CD14-positive monocyte (primary cell): ENCODE results near the gene METTL15. TPM values are rescaled to one million over a fixed set of nuclear protein-coding genes. Genes with fewer than 3 reads are reported as not detected.

Experiments used
- DNase-seq, 3 donors: peaks; one replicate each; pipeline ENCODE4 v3.0.0-alpha.2; 2011 to 2022
- H2AFZ ChIP-seq: 2 replicates; pipeline ENCODE4 v1.6.0; 2012; ENCODE audit warnings: mild to moderate bottlenecking, low read depth, low read length, inconsistent platforms; ENCODE audit not compliant: insufficient read depth, poor library complexity, severe bottlenecking
- H3K27ac ChIP-seq, 2 donors: 1 replicate in 1 of 2; 2 replicates in 1 of 2; pipeline ENCODE4 v1.5.1; 2012 to 2013; ENCODE audit warnings: low read length in 2 of 2, control low read depth in 1 of 2, inconsistent platforms in 1 of 2, low read depth in 1 of 2, mild to moderate bottlenecking in 1 of 2
- H3K27me3 ChIP-seq, 2 donors: one replicate each; pipeline versions ENCODE4 v1.6.0 to v1.6.1; 2011 to 2013; ENCODE audit warnings: low read length in 2 of 2; ENCODE audit not compliant: control insufficient read depth in 2 of 2, insufficient read depth in 2 of 2
- H3K36me3 ChIP-seq, 2 donors: replicated peaks in 1 of 2; 1 replicate in 1 of 2; 2 replicates in 1 of 2; pipeline versions ENCODE4 v1.5.1 to v1.6.1; 2012 to 2013; ENCODE audit warnings: low read length in 2 of 2, control low read depth in 1 of 2, inconsistent platforms in 1 of 2, mild to moderate bottlenecking in 1 of 2; ENCODE audit not compliant: insufficient read depth in 2 of 2, control insufficient read depth in 1 of 2
- H3K4me1 ChIP-seq, 2 donors: 1 replicate in 1 of 2; 2 replicates in 1 of 2; pipeline versions ENCODE4 v1.5.1 to v1.6.1; 2012 to 2013; ENCODE audit warnings: low read length in 2 of 2, control low read depth in 1 of 2, inconsistent platforms in 1 of 2, mild to moderate bottlenecking in 1 of 2, moderate library complexity in 1 of 2; ENCODE audit not compliant: insufficient read depth in 2 of 2, control insufficient read depth in 1 of 2
- H3K4me2 ChIP-seq: replicated peaks from 2 replicates; pipeline ENCODE3; 2012; ENCODE audit warnings: low read length, moderate library complexity, mild to moderate bottlenecking; ENCODE audit not compliant: poor library complexity, severe bottlenecking; ENCODE audit errors: extremely low read depth
- H3K4me3 ChIP-seq, 3 experiments: fragments of 200-600 bp in 1 of 3; sonication (generic) in 1 of 3; replicated peaks in 1 of 3; 1 replicate in 2 of 3; 2 replicates in 1 of 3; pipeline ENCODE4 v1.5.1; 2011 to 2013; ENCODE audit warnings: low read length in 3 of 3, mild to moderate bottlenecking in 3 of 3, control low read depth in 2 of 3, low read depth in 2 of 3, inconsistent platforms in 1 of 3, moderate library complexity in 1 of 3
- H3K79me2 ChIP-seq: 2 replicates; pipeline ENCODE4 v1.6.0; 2012; ENCODE audit warnings: mild to moderate bottlenecking, control low read depth, inconsistent platforms, low read length, moderate library complexity; ENCODE audit not compliant: insufficient read depth
- H3K9ac ChIP-seq: 2 replicates; pipeline ENCODE4 v1.6.0; 2017; ENCODE audit warnings: low read length, mild to moderate bottlenecking; ENCODE audit not compliant: insufficient read depth, poor library complexity, severe bottlenecking
- H3K9me3 ChIP-seq, 2 donors: replicated peaks in 1 of 2; 1 replicate in 1 of 2; 2 replicates in 1 of 2; pipeline versions ENCODE4 v1.5.1 to v1.6.1; 2012 to 2013; ENCODE audit warnings: low read length in 2 of 2, control low read depth in 1 of 2; ENCODE audit not compliant: control insufficient read depth in 1 of 2, insufficient read depth in 1 of 2
- H4K20me1 ChIP-seq: 2 replicates; pipeline ENCODE4 v1.6.0; 2012; ENCODE audit warnings: mild to moderate bottlenecking, low read length, control low read depth, moderate library complexity; ENCODE audit not compliant: insufficient read depth
- H3K27ac Mint-ChIP-seq, 7 donors: one replicate each; pipeline ENCODE4 v1.8.0; 2020; ENCODE audit warnings: mild to moderate bottlenecking in 7 of 7, mixed read lengths in 7 of 7, moderate library complexity in 6 of 7, inconsistent platforms in 2 of 7
- H3K27me3 Mint-ChIP-seq, 3 donors: one replicate each; pipeline ENCODE4 v1.8.0; 2021 to 2022; ENCODE audit warnings: low read depth in 3 of 3, mild to moderate bottlenecking in 3 of 3, mixed read lengths in 3 of 3, moderate library complexity in 3 of 3, inconsistent platforms in 1 of 3
- H3K36me3 Mint-ChIP-seq, 2 donors: one replicate each; pipeline ENCODE4 v1.8.0; 2020; ENCODE audit warnings: mixed read lengths in 2 of 2, inconsistent platforms in 1 of 2, mild to moderate bottlenecking in 1 of 2
- H3K4me1 Mint-ChIP-seq: one replicate; pipeline ENCODE4 v1.8.0; 2020; ENCODE audit warnings: mild to moderate bottlenecking, mixed read lengths
- H3K4me3 Mint-ChIP-seq, 2 donors: one replicate each; pipeline ENCODE4 v1.8.0; 2020; ENCODE audit warnings: mild to moderate bottlenecking in 2 of 2, mixed read lengths in 2 of 2, moderate library complexity in 1 of 2
- H3K9me3 Mint-ChIP-seq, 7 donors: one replicate each; pipeline ENCODE4 v1.8.0; 2020 to 2022; ENCODE audit warnings: mixed read lengths in 7 of 7, mild to moderate bottlenecking in 6 of 7, moderate library complexity in 6 of 7, inconsistent platforms in 2 of 7
- CTCF ChIP-seq: fragments of 200-600 bp; IDR thresholded peaks from one replicate; pipeline ENCODE4 v1.8.0; 2022; ENCODE audit warnings: antibody characterized with exemption, mild to moderate bottlenecking
- WGBS: methylation state at CpG from one replicate; pipeline ENCODE4 v1.1.5; 2013; ENCODE audit warnings: missing lambda C conversion rate; ENCODE audit not compliant: insufficient coverage; 5-methylcytosine and 5-hydroxymethylcytosine counted together
- intact Hi-C, 2 donors: fragments of 100-400 bp; cut with micrococcal nuclease; formaldehyde crosslinking; loops; one replicate each; pipeline versions ENCODE4 v1.15.0 to v1.15.1; 2023
- polyA plus RNA-seq, 3 donors: library from polyadenylated mRNA; depleted of rRNA in 1 of 3; unstranded in 2 of 3; stranded (reverse) in 1 of 3; fragments of 300-500 nt in 2 of 3; fragments of >200 nt in 1 of 3; fragmentation: Illumina TruSeq in 2 of 3; gene quantifications; 1 replicate in 2 of 3; 2 replicates in 1 of 3; pipeline ENCODE4 v1.2.3, GENCODE V29; 2012 to 2021

METTL15 gene
- polyA plus RNA-seq, 3 donors, result 2.3 to 2.9 (median 2.6) TPM

- no peak overlapping the region for H3K4me3 ChIP-seq
- no peak overlapping the region for H3K4me2 ChIP-seq
- H3K9me3 Mint-ChIP-seq, result peaks cover 0 to 5% (median 0%) of the 10 kb centered on the region in 7 donors
- H3K9me3 ChIP-seq, result no peaks in the 10 kb centered on the region
- TF ChIP-seq CTCF, result no peak
- no peaks in the 10 kb centered on the region for H4K20me1 ChIP-seq
- peaks cover 22 to 26% of the 10 kb centered on the region in 2 donors for H3K36me3 Mint-ChIP-seq
- intact Hi-C loops, result no loop called here
- H3K4me1 Mint-ChIP-seq, result no peaks in the 10 kb centered on the region
- no peak overlapping the region for H3K27ac Mint-ChIP-seq
- no peaks in the 10 kb centered on the region for H3K4me1 ChIP-seq
- no peaks in the 10 kb centered on the region for H3K79me2 ChIP-seq
- no peak overlapping the region for H2AFZ ChIP-seq
- H3K36me3 ChIP-seq, result peaks cover 0 to 10% of the 10 kb centered on the region in 2 donors
- H3K27ac ChIP-seq, result no peak overlapping the region
- DNase-seq, result no peak
- no peaks in the 10 kb centered on the region for H3K27me3 Mint-ChIP-seq
- no peak overlapping the region for H3K4me3 Mint-ChIP-seq
- no peak overlapping the region for H3K9ac ChIP-seq
- WGBS, result 100% methylated on average over 2 of the region's 2 CpGs
- no peaks in the 10 kb centered on the region for H3K27me3 ChIP-seq
Observed at GRCh38 chr11:28296426-28296825, 188.2 kb downstream of the METTL15 start.

DNA sequence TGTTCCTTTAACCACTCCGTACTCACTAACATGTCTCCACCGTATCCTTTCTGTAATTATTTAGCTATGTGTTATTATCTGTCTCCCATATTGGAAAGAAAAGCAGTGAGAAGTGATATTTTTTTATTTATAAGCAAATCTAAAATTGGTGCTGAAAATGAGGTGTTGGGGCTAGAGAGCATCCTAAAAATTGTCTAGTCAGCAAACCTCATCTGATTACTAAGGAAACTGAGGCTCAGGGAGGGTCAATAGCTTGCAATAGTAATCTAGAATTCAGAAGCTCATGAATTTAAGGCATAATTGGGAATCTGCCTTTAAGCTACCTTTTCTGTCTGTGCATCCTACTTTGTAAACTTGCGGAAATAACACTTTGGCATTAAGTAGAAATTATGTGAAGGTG is 190.0 kb downstream of the METTL15 start:
- Mint-ChIP-seq H3K36me3 (peaks cover 25 to 28% of the 10 kb centered on the region in 2 donors), H3K27me3 (no peaks in the 10 kb centered on the region), H3K27ac (no peak overlapping the region), H3K4me1 (no peaks in the 10 kb centered on the region), H3K4me3 (no peak overlapping the region), H3K9me3 (no peaks in the 10 kb centered on the region)
- no peak overlapping the region for H3K4me2 ChIP-seq
- no peak for DNase-seq
- H4K20me1 ChIP-seq, result no peaks in the 10 kb centered on the region
- peaks cover 0 to 10% of the 10 kb centered on the region in 2 donors for H3K36me3 ChIP-seq
- intact Hi-C loops, result no loop called here
- no peak overlapping the region for H3K4me3 ChIP-seq
- H3K9ac ChIP-seq, result no peak overlapping the region
- H3K9me3 ChIP-seq, result no peaks in the 10 kb centered on the region
- no peaks in the 10 kb centered on the region for H3K27me3 ChIP-seq
- H2AFZ ChIP-seq, result no peak overlapping the region
- H3K27ac ChIP-seq, result no peak overlapping the region
- no peak for TF ChIP-seq CTCF
- no CpG with 5 or more reads among the region's 3 CpGs for WGBS
- H3K79me2 ChIP-seq, result no peaks in the 10 kb centered on the region
- no peaks in the 10 kb centered on the region for H3K4me1 ChIP-seq
